Uterus (tissue), 4 donors: ENCODE results near the gene GALNT9. TPM values are rescaled to one million over a fixed set of nuclear protein-coding genes. Genes with fewer than 3 reads are reported as not detected.

ENCODE experiments used
- DNase-seq, 2 donors: peaks; one replicate each; pipeline ENCODE4 v3.0.0-alpha.2; 2019 to 2020
- H3K27ac ChIP-seq, 2 donors: fragments of 200-600 bp; sonication (generic); 1 replicate in 1 of 2; 2 replicates in 1 of 2; pipeline ENCODE4 v1.5.1; 2016 to 2018
- H3K27me3 ChIP-seq, 2 donors: fragments of 200-600 bp; sonication (generic); one replicate each; pipeline ENCODE4 v1.5.1; 2018 to 2019; ENCODE audit warnings: control low read depth in 1 of 2
- H3K36me3 ChIP-seq, 2 donors: fragments of 200-600 bp; sonication (generic); one replicate each; pipeline ENCODE4 v1.5.1; 2019; ENCODE audit warnings: control low read depth in 1 of 2
- H3K4me1 ChIP-seq, 2 donors: fragments of 200-600 bp; sonication (generic); one replicate each; pipeline ENCODE4 v1.5.1; 2018 to 2019; ENCODE audit warnings: control low read depth in 1 of 2
- H3K4me3 ChIP-seq, 2 donors: fragments of 200-600 bp; sonication (generic); 1 replicate in 1 of 2; 2 replicates in 1 of 2; pipeline ENCODE4 v1.5.1; 2018 to 2019; ENCODE audit warnings: mild to moderate bottlenecking in 1 of 2
- H3K9me3 ChIP-seq, 2 donors: fragments of 200-600 bp; sonication (generic); one replicate each; pipeline ENCODE4 v1.5.1; 2019; ENCODE audit warnings: control low read depth in 1 of 2
- CTCF ChIP-seq, 4 experiments: fragments of 200-600 bp in 2 of 4; fragments of 450-650 bp in 2 of 4; sonication (generic) in 2 of 4; IDR thresholded peaks; one replicate each; pipeline ENCODE4 v1.5.1; 2016 to 2019; ENCODE audit warnings: antibody characterized with exemption in 4 of 4, mild to moderate bottlenecking in 2 of 4, moderate library complexity in 1 of 4
- POLR2A ChIP-seq, 2 donors: fragments of 450-650 bp; IDR thresholded peaks; one replicate each; pipeline ENCODE4 v1.6.1; 2016; ENCODE audit warnings: antibody characterized with exemption in 2 of 2, mild to moderate bottlenecking in 1 of 2, moderate library complexity in 1 of 2
- intact Hi-C: fragments of 100-400 bp; cut with DNase I; formaldehyde crosslinking; loops from one replicate; pipeline ENCODE4 v1.15.1; 2023; ENCODE audit warnings: low total_unique reads
- total RNA-seq, 4 donors: library from RNA; depleted of rRNA in 3 of 4; stranded (reverse); fragments of >200 nt in 3 of 4; gene quantifications; one replicate each; pipeline versions ENCODE4 v1.1.0 to v1.2.4, GENCODE V29; 2014 to 2023
- donor health status: DM: yes; HTN: yes; CAD: no.

GALNT9 gene
- total RNA-seq, 4 donors from 2014 or later: 1.5 to 4.3 TPM; not detected in 2

DNA sequence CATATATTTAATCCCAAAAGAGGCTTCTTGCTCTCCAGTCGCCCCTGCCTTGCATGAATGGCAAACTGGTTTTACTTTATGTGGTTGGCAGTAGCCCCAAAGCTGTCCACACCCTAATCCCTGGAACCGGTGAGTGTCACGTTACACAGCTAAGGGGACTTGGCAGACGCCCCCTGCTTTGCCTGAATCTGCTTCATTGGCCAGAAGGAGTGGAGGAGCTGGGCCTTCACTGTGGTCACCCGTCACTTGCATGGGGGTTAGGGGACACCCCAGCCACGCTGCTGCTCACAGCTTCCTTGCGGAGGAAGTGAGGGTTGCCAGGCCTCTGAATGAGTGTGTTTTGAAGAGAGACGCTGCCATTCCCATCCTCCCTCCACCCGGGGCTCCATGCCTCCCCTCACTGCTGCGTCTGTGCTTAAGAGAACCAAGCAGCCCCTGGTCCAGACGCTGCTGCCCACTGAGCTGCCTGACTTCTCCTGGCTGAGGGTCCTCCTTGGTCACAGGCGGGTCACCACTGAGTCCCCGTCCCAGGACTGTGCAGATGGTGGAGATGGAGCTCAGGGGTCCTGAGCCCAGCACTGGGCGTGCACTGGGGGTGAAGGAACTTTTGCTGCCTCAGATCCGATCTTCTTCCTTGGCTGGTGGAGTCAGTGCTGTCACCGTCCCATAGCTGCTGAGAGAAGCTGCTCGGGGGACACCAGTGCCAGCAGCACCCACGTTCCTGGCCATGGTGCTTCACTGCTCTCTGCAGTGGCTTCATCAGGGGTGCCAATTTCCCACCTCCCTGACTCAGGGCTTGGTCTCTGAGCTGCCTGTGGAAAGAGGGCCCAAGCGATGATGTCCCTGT lies 39.8 kb downstream of the GALNT9 start:
- H3K9me3 ChIP-seq: no peaks in the 10 kb centered on the region
- no peaks in the 10 kb centered on the region for H3K4me1 ChIP-seq
- no peak overlapping the region for H3K4me3 ChIP-seq
- no peak for DNase-seq
- no peaks in the 10 kb centered on the region for H3K27me3 ChIP-seq
- H3K27ac ChIP-seq: no peak overlapping the region
- H3K36me3 ChIP-seq: no peaks in the 10 kb centered on the region
- no peak for TF ChIP-seq POLR2A (IDR thresholded peaks at IDR 0.05)
- intact Hi-C loops: no loop called here

- Histone ChIP-seq H3K4me1 (no peaks in the 10 kb centered on the region), H3K9me3 (no peaks in the 10 kb centered on the region), H3K4me3 (no peak overlapping the region), H3K27ac (no peak overlapping the region), H3K36me3 (no peaks in the 10 kb centered on the region), H3K27me3 (no peaks in the 10 kb centered on the region)
- no peak for DNase-seq
- TF ChIP-seq CTCF (IDR thresholded peaks at IDR 0.05) (no peak), POLR2A (IDR thresholded peaks at IDR 0.05) (no peak)
- intact Hi-C loops: no loop called here
Measured at GRCh38 chr12:132288516-132289215, 40.7 kb downstream of the GALNT9 start.

GRCh38 chr12:132287391-132288238 lies 41.8 kb downstream of the GALNT9 start:
- DNase-seq: no peak
- Histone ChIP-seq H3K4me3 (no peak overlapping the region), H3K27me3 (no peaks in the 10 kb centered on the region)

DNA sequence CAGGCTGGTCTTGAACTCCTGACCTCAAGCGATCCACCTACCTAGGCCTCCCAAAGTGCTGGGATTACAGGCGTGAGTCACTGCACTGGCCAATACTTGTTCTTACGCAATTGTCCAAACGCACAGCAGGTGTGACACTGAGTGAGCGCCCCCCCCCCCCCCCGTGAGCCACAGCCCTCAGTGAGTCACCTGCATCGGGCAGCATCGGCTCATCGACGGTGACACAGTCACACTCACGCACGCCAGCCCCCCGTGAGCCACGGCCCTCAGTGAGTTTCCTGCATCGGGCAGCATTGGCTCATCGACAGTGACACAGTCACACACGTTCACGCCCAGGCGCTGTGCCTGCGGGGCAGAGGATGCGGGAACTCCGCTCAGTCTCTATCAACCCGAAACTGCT lies 42.5 kb downstream of the GALNT9 start:
- TF ChIP-seq POLR2A (IDR thresholded peaks at IDR 0.05): no peak
- no peak for TF ChIP-seq CTCF (IDR thresholded peaks at IDR 0.05)
- Histone ChIP-seq H3K36me3 (no peaks in the 10 kb centered on the region), H3K27me3 (no peaks in the 10 kb centered on the region), H3K4me3 (no peak overlapping the region), H3K4me1 (no peaks in the 10 kb centered on the region), H3K9me3 (no peaks in the 10 kb centered on the region), H3K27ac (no peak overlapping the region)
- DNase-seq: no peak
- intact Hi-C loops: no loop called here

More at GRCh38 chr12:132287391-132288238, 41.8 kb downstream of the GALNT9 start:
- TF ChIP-seq POLR2A (IDR thresholded peaks at IDR 0.05) (no peak), CTCF (IDR thresholded peaks at IDR 0.05) (no peak)
- no peaks in the 10 kb centered on the region for H3K36me3 ChIP-seq
- H3K27ac ChIP-seq: no peak overlapping the region
- no peaks in the 10 kb centered on the region for H3K4me1 ChIP-seq
- H3K9me3 ChIP-seq: no peaks in the 10 kb centered on the region
- intact Hi-C loops: no loop called here

DNA sequence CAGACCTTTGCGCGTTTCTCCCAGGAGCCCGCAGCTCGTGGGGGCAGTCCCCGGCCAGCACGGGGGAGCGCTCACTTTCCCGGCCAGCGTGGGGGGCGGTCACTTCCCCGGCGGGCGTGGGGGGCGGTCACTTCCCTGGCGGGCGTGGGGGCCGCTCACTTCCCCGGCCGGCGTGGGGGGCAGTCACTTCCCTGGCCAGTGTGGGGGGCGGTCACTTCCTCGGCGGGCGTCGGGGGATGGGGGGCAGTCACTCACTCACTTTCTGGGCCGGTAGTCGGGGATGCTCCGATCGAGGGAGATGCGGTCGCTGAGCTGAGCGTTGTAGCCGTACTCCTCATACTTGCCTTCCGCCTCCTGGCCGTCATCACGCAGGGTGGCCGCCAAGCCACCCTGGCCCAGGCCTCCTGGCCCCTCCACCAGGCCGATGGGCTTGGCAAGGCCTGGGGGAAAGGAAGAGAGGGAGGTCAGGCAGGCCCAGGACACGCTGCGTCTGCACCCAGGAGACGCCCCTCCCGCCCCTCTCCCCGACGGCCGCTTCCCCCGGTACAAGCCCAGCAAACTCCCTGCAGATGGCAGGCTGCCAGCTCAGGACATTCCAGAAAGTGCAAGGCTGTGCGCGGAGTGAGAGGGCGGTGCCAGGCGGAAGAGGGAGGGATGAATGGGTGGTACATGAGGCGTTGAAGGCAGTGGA lies 43.3 kb downstream of the GALNT9 start:
- DNase-seq: peak in 1 of 2 donors; percentile 37
- Histone ChIP-seq H3K9me3 (no peaks in the 10 kb centered on the region), H3K4me3 (no peak overlapping the region), H3K36me3 (no peaks in the 10 kb centered on the region), H3K27ac (no peak overlapping the region), H3K4me1 (no peaks in the 10 kb centered on the region), H3K27me3 (no peaks in the 10 kb centered on the region)
- intact Hi-C loops: no loop called here
- TF ChIP-seq POLR2A (IDR thresholded peaks at IDR 0.05): no peak
- TF ChIP-seq CTCF (IDR thresholded peaks at IDR 0.05): no peak
